Left kidney (tissue), 2 donors: ENCODE measurements around the gene NUBPL. TPM values are rescaled to one million over a fixed set of nuclear protein-coding genes. Genes with fewer than 3 reads are reported as not detected.
"Not testable (repeated sequence)": the region's sequence is repeated elsewhere in the genome, so short reads cannot be mapped to it uniquely, and the experiment has no call there.

Source experiments
- DNase-seq: peaks from one replicate; pipeline ENCODE4 v3.0.0-alpha.2; 2013
- polyA plus RNA-seq: library from polyadenylated mRNA; unstranded; fragments of 120-200 nt; gene quantifications from one replicate; pipeline ENCODE4 v1.2.1, GENCODE V29; 2013; ENCODE audit not compliant: insufficient read length

Gene NUBPL
- polyA plus RNA-seq, 1 donor, result 17.9 TPM

DNA sequence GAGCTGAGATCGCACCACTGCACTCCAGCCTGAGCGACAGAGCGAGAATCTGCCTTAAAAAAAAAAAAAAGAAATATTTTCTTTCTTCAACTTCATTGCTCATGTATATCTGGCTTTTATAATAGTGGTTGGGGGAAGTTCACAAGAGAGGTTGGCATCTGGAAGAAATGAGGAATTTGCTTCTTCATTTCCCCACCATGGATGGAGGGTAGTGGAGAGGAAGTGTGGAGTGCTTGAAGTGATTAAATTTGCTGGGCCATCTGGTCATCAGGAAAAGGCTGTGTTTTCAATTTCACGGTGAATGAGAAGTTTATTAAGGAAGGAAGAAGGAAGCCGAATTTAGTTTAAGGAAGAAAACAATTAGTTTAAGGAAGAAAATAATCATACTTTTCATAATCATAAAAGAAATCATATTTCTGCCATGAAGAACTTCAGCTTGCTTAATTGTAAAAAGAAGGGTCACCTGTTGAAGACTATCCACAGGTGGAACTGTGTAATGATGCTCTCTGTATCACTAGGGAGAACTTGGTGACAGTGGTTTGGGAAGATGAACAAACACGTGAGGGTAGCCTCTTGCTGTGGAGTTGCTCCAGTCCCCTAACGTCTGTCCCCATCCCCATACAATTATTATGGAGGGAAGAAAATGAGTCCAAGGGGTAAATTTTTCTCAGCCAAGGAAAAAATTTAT, 318.6 kb downstream of the NUBPL start:
- no peak for DNase-seq

DNA sequence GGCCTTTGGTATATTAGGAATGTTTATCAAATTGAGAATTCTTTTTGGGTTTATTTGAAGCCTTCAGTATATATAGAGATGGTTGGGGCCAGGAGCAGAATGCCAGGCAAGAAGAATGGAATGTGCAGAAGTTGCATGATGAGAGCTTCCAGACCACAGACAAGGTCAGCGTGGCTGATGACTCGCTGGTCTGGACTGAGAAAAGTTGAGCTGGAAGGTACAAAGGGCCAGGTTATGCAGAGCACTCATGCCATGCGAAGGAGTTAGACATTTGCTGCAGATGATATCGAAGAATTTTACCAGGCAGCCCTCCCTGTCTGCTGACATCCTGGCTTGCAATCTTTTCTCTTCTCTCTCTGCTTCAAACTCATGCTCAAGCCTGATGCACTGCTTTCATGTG, 319.7 kb downstream of the NUBPL start:
- no peak for DNase-seq

DNA sequence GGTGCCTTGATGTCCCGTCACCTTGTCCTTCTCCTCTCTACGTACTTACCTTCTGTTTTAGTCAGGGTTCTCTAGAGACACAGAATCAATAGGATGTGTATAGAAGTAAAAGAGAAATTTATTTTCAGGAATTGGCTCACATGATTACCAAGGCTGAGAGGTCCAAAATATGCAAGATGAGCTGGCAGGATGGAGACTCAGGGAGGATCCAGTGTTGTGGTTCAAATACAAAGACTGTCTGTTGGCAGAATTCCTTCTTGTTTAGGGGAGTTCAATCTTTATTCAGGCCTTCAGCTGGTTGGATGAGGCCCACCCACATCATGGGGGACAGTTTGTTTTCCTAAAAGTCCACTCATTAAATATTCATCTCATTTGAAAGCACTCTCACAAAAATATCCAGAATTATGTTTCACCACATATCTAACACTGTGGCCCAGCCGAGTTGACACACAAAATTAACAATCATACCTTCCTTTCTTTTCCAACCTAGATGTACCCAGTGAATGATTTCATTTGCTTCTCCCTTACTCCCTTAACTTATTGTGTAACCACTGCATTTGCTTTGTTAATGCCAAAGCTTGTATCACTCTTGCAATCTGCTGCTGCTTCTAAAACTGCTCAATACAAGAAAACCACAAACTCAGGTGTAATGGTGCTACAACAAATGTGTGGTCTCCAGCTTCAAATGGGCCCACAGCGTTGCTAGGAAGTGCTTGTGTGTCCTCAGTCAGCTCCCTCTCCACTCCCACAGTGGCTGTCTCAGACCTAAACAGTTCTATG, 320.5 kb downstream of the NUBPL start:
- DNase-seq, result no peak

DNA sequence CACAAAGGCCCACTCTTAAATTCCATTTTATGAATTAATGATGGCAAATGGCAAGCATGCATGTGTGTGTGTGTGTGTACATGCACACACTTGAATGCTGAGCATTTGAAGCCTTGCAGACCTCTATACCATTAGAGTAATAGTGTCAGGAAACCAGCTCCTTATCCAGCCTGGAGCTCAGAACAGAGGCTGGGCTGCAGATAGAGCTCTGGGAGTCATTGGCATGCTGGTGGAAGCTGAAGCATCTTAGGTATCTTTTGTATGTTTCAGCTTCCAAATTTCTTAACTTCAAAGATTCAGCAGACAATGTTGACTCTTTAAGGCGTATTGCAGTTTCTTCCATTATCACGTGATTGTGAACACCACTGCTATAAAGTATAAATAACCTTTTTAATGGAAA, 323.0 kb downstream of the NUBPL start:
- no peak for DNase-seq

DNA sequence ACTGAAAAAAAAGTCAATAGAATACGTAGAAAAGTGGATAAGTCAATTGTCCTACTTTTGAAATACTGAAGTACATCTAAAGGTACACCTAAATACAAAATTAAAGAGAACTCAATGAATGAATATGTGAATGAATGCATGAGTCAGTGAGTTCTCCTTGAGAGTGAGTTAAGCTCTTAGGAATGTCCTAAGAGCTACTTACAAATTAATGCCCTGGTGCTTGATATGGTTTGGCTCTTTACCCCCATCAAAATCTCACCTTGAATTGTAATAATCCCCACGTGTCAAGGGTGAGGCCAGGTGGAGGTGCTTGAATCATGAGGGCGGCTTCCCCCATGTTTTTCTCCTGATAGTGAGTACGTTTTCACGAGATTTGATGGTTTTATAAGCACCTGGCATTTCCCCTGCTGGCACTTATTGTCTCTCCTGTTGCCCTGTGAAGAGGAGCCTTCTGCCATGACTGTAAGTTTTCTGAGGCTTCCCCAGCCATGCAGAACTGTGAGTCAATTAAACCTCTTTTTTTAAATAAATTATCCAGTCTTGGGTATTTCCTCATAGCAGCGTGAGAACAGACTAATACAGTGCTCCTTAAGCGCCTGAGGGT, 323.7 kb downstream of the NUBPL start:
- DNase-seq, result no peak

DNA sequence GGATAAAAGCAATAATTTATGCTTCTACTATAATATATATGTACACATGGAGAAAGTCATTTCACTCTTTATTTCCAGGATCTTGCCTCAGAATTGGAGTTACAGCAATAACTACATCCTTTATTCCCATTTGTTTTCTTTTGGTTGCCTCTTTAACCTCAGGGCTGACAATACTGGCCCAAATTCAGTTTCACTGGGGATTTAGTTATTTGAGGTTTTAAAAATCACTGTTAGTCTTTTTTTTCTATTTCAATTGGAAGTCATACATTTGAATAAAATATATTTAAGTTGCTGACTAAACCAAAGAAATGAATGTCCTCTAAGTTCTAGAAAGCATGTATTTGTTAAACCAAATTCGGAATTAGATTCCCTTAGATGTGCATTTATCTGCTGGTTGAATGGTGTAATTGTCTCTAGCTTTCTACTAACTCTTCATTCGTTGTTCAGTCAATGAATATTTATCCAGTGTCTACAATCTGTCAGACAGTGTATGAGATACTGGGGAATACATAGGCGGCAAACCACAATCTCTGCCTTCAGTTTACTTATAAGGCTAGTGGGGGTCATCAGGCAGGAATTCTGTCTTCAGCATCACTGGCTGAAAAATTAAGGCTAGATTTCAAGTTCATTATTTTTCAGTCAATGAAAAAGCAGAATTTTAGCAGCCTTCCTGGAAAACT, 325.1 kb downstream of the NUBPL start:
- DNase-seq, result no peak

DNA sequence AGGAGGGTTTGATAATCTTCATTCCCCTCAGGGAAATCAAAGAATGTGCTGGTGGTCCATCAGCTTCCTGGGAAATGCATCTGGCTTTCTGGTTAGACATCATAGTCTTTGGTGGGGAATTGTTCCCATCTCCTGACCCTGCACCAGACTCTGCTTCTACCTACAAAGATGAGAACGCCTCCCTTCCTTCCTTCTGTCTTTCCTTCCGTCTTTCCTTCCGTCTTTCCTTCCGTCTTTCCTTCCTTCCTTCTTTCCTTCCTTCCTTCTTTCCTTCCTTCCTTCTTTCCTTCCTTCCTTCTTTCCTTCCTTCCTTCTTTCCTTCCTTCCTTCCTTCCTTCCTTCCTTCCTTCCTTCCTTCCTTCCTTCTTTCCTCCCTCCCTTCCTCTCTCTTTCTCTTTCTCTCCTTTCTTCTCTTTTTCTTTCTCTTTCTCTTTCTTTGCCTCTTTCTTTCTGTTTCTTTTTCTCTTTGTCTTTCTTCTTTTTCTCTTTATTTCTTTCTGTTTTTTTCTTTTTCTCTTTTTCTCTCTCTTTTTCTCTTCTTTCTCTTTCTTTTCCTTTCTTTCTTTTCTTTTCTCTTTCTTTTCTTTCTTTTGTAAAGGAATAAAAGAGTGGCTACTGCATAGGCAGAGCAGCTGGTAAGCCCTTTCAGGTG, 326.9 kb downstream of the NUBPL start:
- DNase-seq, result no peak

DNA sequence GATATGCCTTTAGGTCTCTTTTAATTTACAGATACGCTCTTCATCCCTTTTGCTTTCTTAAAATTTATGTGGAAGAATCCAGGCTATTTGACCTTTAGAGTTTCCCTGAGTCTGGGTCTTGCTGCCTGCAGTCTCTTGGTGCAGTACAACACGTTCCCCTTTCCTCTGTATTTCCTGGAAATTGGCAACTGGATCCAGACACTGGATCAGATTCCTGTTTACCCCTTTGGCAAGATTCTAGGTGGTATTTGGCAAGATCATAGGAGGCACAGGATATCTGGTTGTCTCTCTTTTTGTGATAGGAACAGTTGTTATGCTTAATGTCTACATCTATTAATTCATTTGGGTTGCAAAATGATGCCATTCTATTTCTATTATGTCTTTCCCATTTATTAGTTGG, 328.1 kb downstream of the NUBPL start:
- no peak for DNase-seq

DNA sequence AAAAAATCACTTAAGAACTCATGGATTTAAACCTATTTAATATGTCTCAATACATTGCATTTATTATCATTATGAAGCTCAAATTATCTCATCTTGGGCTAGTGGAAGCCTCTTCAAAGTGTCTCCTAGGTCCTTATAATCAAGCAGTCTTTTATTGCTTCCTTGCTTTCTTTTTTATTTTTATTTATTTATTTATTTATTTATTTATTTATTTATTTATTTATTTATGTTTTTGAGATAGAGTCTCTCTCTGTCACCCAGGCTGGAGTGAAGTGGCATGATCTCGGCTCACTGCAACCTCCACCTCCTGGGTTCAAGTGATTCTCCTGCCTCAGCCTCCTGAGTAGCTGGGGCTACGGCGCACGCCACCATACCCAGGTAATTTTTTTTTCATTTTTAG, 329.0 kb downstream of the NUBPL start:
- not testable (repeated sequence) for DNase-seq

DNA sequence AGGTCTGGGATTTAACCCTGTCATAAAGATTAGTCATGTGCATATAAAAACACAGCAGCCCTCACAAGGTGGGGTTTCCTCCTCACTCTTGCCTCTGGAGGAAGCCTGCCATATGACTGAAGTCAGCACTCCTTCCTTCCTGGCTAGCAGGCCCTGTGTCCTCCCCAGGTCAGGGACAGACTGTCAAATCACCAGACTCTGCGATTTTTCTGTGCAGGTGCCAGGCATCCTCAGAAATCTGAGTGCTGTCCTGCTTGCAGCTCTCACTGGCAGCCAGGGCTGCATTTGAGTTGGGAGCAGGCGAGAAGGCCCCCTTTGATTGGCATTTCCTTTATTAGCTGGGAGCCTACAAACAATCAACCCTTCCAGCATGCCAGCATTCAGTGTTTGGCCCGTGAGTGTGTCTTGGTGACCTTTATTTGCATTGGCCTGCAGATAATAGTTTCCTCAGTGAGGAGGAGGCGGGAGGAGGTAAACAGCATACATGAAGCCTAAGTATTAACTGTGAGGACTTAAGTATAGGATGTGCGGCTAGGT, 332.1 kb downstream of the NUBPL start:
- peak; percentile 17 for DNase-seq

DNA sequence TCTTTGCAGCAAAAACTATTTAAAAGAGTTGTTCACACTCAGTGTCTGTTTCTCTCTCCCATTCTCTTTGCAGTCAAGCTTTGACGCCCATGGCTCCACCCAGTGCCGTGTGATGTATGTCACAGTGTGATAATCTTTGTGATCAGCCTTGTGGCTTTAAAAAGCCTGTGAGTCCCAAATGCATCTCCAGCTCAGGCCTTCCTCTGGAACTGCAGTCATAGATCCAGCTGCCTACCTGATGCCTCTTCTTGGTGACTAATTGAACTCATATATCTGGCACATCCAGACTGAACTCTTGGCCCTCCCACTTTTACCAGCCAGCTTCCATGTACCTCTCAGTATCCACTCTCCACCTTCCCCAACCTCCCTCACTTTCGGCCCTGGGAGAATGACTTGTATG, 333.1 kb downstream of the NUBPL start:
- DNase-seq, result no peak

DNA sequence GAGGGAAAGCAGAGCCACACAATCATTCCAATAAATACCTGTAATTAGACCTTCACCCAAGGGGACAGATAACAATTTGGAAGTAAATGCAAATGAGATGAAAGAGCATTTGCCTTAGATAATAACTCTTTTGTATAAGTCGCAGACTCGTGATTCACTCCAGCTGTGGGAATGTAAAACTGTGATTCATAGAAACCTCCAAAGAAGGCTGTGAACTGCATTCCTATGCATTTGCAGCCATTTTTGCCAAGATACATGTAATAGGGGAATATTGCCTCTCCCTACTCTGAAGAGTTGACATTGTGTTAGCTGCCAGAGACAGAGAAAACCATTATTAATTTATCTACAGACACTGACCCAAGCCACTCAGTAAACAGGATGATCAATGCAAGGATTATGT, 334.0 kb downstream of the NUBPL start:
- peak; percentile 14 for DNase-seq

DNA sequence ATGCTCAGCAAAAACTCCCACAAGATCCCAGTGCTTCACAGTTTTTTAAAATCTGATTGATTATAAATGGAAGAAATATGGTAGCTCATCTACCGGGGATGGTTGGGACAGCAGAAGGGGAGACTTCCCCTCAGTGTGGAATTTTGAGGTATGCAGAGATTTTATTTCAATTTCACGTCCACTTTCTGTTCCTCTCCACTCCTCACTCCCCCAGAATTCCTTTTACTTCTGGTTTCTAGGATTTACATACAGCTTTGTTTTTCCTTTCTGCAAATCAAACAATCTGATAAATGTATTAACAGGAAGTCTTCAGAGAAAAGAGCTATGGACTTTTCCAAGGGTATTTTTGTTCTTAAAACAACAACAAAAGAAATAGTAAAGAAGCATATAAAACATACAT, 334.4 kb downstream of the NUBPL start:
- no peak for DNase-seq

DNA sequence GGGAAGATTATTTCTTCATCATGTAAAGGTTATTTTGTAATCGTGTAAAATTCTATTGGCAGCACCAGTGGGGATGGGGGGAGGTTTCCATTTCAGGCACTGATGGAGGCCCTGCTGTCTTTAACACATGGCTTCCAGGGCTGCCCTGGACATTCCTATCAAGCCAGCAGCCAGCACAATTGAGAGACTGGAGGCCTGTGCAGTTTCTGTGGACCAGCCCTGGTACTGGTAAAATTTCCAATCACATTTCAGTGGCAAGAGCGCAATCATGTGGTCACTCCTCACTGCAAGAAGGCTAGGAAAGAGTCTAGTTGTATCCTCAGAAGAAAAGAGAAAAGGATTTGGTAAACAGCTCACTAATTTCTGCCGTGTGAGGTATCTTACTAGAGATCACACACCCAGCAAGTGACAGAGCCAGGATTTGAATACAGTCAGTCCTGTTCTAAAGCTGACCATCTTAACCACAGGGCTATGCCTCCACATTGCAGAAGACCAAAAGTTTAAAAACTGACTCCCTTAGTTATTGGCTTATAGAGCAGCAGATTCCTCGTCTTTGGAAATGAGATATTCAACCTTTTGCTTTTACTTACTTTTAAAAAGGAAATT, 336.5 kb downstream of the NUBPL start:
- DNase-seq, result no peak

DNA sequence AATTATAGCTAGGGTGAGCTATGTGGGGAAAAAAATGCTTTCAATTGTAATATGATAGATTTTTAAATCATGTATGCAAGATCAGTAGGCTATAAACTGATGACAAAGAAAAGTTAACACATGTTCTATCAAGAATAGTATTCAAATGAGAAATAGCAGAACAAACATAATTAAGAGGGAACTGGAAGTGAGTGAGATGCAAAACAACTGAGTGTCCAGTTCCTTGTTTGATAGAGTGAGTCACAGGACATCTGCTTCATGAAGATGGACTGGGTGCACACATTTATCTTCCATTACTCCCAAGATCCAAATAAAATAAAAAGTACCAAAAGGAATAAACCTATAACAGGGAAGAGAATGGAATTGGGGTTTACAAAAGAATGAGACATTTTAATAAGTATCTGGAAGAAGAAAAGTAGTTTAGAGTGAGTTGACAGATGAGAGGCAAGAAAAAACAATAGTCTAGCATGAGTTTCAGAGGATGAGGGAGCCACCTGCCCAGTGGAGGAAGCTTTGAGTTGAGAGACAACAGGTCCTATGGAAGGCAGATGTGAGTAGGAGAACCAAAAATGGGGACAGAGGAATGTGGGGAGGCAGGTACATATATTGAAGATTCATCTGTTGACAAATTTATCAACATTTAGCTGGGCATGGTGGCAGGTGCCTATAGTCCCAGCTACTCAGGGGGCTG, 337.8 kb downstream of the NUBPL start:
- DNase-seq, result no peak

DNA sequence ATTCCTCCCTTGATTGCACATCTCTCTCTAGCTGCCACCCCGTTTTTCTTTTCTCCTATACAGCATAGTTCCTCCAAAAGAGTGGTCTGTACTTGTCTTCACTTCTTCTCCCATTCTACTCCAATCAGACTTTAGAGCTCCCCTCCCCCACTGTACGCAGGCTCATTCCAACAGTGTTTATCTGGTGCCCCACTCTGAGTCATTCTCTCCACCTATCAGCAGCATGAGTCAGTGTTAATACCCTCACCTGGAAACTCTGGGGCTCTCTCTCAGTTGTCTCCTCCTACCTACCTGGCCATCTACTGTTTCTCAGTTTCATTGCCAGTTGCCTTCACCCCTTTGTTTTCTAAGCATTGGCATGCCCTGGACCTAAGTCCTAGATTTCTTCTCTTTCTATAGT, 340.8 kb downstream of the NUBPL start:
- DNase-seq, result no peak

DNA sequence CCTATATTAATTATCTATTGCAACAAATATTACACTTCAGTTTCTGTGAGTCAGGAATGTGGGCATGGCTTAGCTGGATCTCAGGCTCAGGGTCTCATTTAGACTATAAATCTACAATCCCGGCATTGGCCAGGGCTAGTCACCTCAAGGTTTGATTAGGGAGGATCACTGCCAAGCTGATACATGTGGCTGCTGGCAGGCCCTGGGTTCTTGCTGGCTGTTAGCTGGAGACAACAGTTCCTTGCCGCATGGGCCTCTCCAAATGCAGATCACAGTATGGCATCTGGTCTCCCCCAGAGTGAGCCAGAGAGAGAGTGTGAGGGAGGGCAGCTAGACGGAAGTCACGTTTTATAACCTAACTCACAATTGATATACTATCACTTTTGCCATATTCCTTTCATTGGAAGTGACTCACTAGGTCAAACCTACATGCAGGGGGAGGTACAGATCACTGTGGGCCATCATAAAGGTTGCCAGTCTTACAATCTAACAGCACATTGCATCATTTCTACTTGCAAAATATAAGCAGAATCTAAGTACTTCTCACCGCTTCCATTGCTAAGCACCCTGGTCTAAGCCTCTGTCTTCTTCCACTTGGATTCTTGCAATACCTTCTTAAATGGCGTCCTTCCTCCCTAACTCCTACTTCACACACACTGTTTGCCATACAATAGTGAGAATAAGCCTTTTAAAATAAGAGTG, 341.9 kb downstream of the NUBPL start:
- no peak for DNase-seq

DNA sequence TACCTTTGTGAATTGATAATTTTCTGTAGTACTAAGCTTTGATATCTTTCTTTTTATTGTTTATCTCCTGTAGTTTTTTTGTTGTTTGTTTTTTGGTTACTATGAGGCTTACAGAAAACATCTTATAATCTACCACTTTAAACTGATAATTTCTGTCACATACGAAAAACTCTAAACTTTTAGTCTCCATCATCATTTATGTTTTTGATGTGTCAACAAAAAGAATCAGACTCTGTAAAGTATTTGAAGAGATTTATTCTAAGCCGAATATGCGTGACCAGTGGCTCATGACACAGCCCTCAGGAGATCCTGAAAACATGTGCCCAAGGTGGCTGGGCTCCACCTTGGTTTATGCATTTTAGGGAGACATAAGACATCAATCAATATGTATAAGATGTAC, 348.8 kb downstream of the NUBPL start:
- no peak for DNase-seq
